SU-DHL-6 (cell line): ENCODE measurements around the gene NOC2L.

Source experiments
- H2AFZ ChIP-seq: fragments of 200-600 bp; sonication (generic); 2 replicates; pipeline ENCODE4 v1.6.1; 2014; ENCODE audit warnings: low read depth, mild to moderate bottlenecking, moderate library complexity, mixed read lengths, antibody characterized with exemption, low read length; ENCODE audit not compliant: severe bottlenecking
- H3F3A ChIP-seq: fragments of 200-600 bp; shearing (Covaris generic); 2 replicates; pipeline ENCODE4 v1.6.0; 2016; ENCODE audit warnings: antibody characterized with exemption, mild to moderate bottlenecking; ENCODE audit not compliant: insufficient read depth
- H3K27ac ChIP-seq: fragments of 200-600 bp; sonication (generic); 2 replicates; pipeline ENCODE4 v1.5.1; 2016; ENCODE audit warnings: low read depth, mild to moderate bottlenecking, low read length, moderate library complexity, mixed read lengths
- H3K27me3 ChIP-seq: fragments of 200-600 bp; sonication (generic), shearing (Covaris generic); 2 replicates; pipeline ENCODE4 v1.6.0; 2014; ENCODE audit warnings: mild to moderate bottlenecking, low read length
- H3K36me3 ChIP-seq: fragments of 200-600 bp; sonication (generic); 2 replicates; pipeline ENCODE4 v1.6.1; 2014; ENCODE audit warnings: mild to moderate bottlenecking, low read length, mixed read lengths
- H3K4me2 ChIP-seq: fragments of 300-600, 200-600 bp; shearing (Covaris generic), sonication (generic); 2 replicates; pipeline ENCODE4 v1.6.0; 2014; ENCODE audit warnings: low read length, low read depth, mild to moderate bottlenecking; ENCODE audit not compliant: poor library complexity, severe bottlenecking
- H3K4me3 ChIP-seq: fragments of 200-600 bp; sonication (generic); 2 replicates; pipeline ENCODE4 v1.5.1; 2014; ENCODE audit warnings: antibody characterized with exemption, low read length, mild to moderate bottlenecking, mixed read lengths; ENCODE audit not compliant: insufficient read depth, poor library complexity, severe bottlenecking
- H3K79me2 ChIP-seq: fragments of 200-600 bp; sonication (generic); 2 replicates; pipeline ENCODE4 v1.6.1; 2014; ENCODE audit warnings: mild to moderate bottlenecking, low read length, moderate library complexity; ENCODE audit not compliant: insufficient read depth
- H3K9ac ChIP-seq: fragments of 200-600 bp; sonication (generic); 2 replicates; pipeline ENCODE4 v1.7.0; 2014; ENCODE audit warnings: mild to moderate bottlenecking, low read length
- H3K9me2 ChIP-seq: fragments of 200-600 bp; sonication (generic); replicated peaks from 2 replicates; pipeline ENCODE4 v1.6.1; 2014; ENCODE audit warnings: low read length; ENCODE audit not compliant: insufficient read depth
- H3K9me3 ChIP-seq: fragments of 200-600 bp; sonication (generic); 2 replicates; pipeline ENCODE4 v1.6.1; 2014; ENCODE audit warnings: low read length, mixed read lengths; ENCODE audit not compliant: insufficient read depth
- H4K20me1 ChIP-seq: fragments of 200-600 bp; sonication (generic); 2 replicates; pipeline ENCODE4 v1.6.1; 2014; ENCODE audit warnings: low read depth, mild to moderate bottlenecking, antibody characterized with exemption, low read length, moderate library complexity, mixed read lengths
- CTCF ChIP-seq: fragments of 200-600 bp; sonication (generic); IDR thresholded peaks from one replicate; pipeline ENCODE4 v1.5.1; 2017; ENCODE audit warnings: antibody characterized with exemption, mild to moderate bottlenecking, low read length, moderate library complexity; ENCODE audit not compliant: insufficient read depth, poor library complexity, severe bottlenecking
- EZH2phosphoT487 ChIP-seq: fragments of 200-600 bp; sonication (generic), shearing (Covaris generic); conservative IDR thresholded peaks from 2 replicates; pipeline ENCODE4 v1.6.1; 2018; ENCODE audit warnings: mild to moderate bottlenecking, antibody characterized with exemption, low read length, moderate library complexity, mixed read lengths

Gene NOC2L

GRCh38 chr1:972726-973458, 13.8 kb upstream of the NOC2L start:
- Histone ChIP-seq H3K27me3 (no peaks in the 10 kb centered on the region), H3K9me2 (no peaks in the 10 kb centered on the region), H2AFZ (no peak overlapping the region), H3F3A (no peaks in the 10 kb centered on the region), H3K27ac (no peak overlapping the region), H4K20me1 (no peaks in the 10 kb centered on the region), H3K9ac (no peak overlapping the region), H3K9me3 (no peaks in the 10 kb centered on the region), H3K4me2 (no peak overlapping the region), H3K36me3 (no peaks in the 10 kb centered on the region), H3K79me2 (no peaks in the 10 kb centered on the region), H3K4me3 (no peak overlapping the region)
- TF ChIP-seq EZH2phosphoT487 (no peak), CTCF (no peak)

GRCh38 chr1:971751-972506, 12.9 kb upstream of the NOC2L start:
- Histone ChIP-seq H4K20me1 (no peaks in the 10 kb centered on the region), H3K27me3 (no peaks in the 10 kb centered on the region), H3K9me2 (no peaks in the 10 kb centered on the region), H3K9ac (no peak overlapping the region), H3K9me3 (no peaks in the 10 kb centered on the region), H3F3A (no peaks in the 10 kb centered on the region), H3K4me2 (no peak overlapping the region), H2AFZ (no peak overlapping the region), H3K36me3 (no peaks in the 10 kb centered on the region), H3K4me3 (no peak overlapping the region), H3K27ac (no peak overlapping the region), H3K79me2 (no peaks in the 10 kb centered on the region)
- TF ChIP-seq EZH2phosphoT487 (no peak), CTCF (no peak)

- no peaks in the 10 kb centered on the region for H3F3A ChIP-seq
- H3K9me2 ChIP-seq = no peaks in the 10 kb centered on the region
- H3K27ac ChIP-seq = no peak overlapping the region
- no peaks in the 10 kb centered on the region for H4K20me1 ChIP-seq
- no peak overlapping the region for H3K4me2 ChIP-seq
- TF ChIP-seq CTCF (no peak), EZH2phosphoT487 (no peak)
- no peaks in the 10 kb centered on the region for H3K27me3 ChIP-seq
- H2AFZ ChIP-seq = no peak overlapping the region
- no peaks in the 10 kb centered on the region for H3K9me3 ChIP-seq
- H3K36me3 ChIP-seq = no peaks in the 10 kb centered on the region
- H3K9ac ChIP-seq = no peak overlapping the region
- H3K79me2 ChIP-seq = no peaks in the 10 kb centered on the region
- H3K4me3 ChIP-seq = no peak overlapping the region
Observed at GRCh38 chr1:970973-971730, 12.1 kb upstream of the NOC2L start.
